GM21737 (cell line): ENCODE data around the gene GAS7.

Experiments
- ATAC-seq: cut with Tn5 transposase; IDR thresholded peaks from one replicate; pipeline ENCODE4 v1.9.1; 2021; ENCODE audit warnings: mild to moderate bottlenecking, moderate library complexity; ENCODE audit not compliant: unreplicated experiment

GAS7 gene

DNA sequence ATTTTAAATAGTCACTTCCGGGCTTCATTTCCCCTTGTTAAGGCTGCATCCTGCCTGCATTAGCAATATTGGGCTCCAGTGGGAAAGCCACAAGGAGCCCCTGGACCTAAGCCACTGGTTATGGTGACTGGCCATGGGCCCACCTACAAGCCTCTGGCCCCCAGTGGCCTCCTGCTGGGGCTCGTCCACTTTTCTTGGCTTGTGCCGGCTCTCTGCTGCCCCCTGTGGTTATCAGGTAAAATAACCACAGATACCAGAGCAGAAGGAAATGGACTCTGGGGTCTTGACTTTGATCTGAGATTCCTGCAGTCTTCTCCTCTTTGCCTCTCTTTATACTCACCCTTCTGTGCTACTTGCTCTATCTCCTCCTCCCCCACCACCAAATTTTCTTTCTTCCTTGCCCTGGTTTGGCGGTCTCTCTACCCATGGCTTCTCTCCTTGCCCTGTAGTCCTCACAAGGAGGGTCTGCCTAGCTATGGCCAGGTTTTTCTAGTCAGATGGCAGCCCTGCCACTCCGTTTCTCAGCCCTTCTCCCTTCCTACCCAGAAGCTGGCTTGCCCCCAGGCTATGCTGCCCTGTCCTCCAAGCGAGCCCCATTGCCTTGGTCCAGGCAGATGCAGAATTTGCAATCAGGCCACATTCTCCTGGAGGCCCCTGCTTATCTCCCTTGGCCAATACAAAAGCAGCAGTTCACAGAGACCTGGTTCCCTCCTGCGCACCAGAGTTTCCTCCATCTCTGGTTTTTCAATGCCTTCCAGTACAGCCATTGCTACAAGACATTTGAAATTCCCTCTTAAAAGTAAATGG, 210.4 kb downstream of the GAS7 start:
- no peak for ATAC-seq

DNA sequence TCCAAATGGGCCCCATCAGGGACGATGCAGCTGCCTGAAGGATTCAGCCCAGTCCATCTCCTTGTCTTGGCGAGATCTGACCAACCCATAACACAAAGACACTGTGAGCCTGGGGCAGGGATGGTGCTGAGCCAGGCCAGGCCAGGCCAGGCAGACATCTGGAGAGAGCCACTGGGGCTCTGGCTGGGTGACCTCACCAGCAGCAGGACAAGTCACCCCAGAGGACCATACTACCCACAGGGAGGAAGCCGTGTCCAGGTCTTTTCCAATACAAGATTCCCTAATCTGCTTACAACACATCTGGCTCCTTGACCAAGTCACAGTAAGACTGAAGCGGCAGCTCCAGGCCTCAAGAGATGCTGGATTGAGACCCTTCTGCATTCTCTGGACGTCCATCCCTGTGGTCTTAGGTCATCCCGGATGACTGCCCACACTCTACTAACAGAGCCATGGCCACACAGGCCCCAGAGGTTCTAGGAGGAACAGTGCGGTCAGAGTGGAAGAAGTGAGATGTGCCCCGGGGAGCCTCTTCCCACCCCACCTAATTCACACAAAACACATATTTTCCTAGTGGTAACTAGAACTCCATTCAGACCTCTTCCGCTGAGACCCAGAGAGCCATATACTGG, 211.5 kb downstream of the GAS7 start:
- ATAC-seq: no peak

DNA sequence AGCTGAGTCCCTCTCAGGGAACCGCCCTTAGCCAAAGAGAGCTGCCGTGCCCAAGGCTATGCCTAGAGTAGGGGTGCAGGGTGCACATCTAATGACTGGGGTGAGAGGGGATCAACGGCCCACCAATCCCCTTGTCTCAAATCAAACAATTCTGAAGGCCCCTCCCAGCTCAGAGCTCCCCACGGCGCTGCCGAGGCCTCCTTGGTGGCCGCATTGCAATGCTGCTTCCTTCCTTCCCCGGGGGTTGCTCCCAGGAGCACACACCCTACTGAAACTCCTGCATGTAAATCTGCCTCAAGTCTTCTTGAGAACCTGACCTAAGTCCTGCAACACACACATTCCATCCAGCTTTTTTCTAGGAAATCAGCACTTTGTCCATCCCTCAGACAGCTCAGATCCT, 212.8 kb downstream of the GAS7 start:
- no peak for ATAC-seq

DNA sequence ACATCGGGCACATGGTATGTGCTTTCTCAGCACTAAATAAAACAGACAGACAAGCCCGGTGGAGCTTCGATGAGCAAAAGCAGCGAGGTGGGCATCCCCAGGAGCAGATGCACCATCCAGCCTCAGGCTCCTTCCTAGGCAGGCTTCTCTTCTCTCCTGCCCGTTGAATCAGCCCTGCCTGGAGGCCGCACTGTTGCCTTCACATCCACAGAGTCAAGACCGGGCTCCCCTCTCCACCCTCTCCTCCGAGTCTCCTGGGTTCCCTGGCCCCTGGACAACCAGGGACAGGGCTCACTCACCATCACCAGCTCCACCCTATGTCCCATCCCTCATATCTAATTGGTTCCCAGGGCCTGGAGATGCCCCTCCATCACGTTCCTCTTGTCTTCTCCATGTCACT, 213.6 kb downstream of the GAS7 start:
- no peak for ATAC-seq

GRCh38 chr17:9982159-9982558, 216.2 kb downstream of the GAS7 start:
- no peak for ATAC-seq

DNA sequence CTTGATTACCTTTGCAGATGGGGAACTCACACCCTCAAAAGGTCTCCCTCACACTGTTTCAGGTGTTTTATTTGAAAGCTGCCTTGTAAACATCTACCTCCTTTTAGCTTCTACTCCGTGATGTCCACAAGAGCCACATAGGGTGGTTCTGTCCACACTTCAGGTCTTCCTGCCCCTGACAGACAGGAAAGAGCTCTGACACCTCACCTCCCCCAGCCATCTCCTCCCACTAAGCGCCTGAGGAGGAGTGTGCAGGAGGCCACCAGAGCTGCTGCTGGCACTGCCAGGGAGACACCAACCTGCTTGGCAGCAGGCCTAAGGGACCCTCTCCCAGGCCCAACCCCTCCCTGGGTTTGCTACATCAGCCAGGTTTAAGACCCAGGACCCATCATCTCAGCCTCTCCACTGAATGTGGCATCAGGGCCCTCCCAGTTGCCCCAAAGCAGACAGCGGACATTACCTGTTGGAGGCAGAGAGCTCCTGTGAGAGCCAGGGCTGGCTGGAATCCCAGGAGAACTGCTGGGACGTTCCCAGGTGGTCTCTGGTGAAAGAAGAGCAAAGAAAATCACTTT, 217.0 kb downstream of the GAS7 start:
- ATAC-seq: no peak

DNA sequence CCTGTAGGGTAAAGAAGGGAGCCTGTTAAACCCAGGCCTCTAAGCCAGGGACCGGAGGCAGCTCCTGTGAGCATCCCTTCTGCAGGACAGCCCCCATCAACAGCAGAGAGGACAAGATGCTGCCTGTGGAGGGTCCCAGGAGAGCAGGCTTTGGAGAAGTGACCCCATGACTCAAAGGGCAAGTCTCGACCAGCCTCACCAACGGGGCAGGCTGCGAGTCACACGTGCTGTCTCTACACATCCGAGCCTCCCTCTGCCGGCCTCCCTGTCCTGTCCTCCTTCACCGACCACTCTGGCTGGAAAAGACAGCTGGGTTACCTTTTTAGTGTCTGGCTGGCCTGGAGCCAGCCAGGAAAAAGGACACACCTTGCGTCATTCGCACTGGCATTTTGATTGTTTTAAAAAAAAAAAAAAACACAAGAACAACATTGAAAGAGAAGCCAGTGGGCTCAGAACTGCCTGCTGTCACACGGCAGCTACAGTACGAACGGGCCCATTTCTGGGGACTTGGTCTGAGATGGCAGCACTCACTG, 218.9 kb downstream of the GAS7 start:
- ATAC-seq: no peak

DNA sequence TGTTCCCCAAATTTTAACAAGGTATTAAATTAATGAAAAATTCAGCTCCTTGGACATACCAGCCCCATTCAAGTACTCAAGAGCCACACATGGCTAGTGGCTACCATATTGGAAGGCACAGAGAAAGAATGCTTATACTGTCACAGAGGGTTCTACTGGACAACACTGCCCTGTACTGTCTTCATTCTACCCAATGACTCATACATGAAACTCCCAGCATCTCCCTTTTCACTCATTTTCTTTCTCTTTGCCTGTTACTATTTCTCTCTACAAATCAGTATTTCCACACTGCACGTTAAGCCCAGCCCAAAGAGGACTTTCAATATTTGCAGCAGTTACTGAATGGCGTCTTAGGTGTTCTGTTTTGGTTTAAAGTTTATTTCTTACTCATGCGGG, 221.2 kb downstream of the GAS7 start:
- ATAC-seq: no peak

DNA sequence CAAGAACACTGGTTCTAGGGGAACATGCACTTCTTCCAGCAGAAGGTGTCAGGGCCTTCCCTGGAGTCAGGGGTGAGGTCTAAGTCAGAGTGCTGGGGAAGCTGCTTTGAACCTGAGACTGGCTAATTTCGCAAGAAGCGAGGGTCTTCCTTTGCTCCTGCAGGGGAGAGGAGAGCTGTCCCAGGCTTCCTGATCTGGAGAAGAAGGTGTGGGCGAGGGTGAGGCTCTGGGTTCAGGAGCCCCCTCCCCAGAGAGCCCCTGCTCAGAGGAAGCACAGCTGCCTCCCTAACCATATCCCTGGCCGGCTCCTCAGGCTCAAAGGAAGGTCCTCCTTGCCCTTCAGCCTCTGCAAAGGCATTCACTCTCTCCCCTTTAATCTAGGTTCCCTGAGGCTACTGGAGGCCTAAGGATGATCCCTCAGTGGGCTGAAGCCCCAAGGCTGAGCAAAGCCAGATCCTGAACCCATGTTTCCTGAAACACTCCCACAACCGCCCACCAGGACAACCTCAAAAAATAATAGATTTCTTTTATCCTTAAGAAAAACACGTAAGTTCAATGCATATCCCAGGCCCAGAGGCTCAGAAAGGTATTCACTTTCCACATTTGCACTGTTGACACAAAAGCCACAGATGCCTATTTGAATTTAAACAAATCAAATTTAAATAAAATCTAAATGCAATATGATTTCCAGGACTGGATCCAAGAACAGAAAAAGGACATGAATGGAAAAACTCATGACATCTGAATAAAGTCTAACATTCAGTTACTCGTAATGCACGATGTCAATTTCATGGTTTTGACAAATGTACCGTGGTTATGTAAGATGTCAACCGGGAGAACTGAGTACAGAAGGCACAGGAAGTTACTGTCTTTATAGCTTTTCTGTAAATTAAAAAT, 221.9 kb downstream of the GAS7 start:
- no peak for ATAC-seq

- no peak for ATAC-seq
Observed at GRCh38 chr17:9974448-9975381, 223.7 kb downstream of the GAS7 start.

DNA sequence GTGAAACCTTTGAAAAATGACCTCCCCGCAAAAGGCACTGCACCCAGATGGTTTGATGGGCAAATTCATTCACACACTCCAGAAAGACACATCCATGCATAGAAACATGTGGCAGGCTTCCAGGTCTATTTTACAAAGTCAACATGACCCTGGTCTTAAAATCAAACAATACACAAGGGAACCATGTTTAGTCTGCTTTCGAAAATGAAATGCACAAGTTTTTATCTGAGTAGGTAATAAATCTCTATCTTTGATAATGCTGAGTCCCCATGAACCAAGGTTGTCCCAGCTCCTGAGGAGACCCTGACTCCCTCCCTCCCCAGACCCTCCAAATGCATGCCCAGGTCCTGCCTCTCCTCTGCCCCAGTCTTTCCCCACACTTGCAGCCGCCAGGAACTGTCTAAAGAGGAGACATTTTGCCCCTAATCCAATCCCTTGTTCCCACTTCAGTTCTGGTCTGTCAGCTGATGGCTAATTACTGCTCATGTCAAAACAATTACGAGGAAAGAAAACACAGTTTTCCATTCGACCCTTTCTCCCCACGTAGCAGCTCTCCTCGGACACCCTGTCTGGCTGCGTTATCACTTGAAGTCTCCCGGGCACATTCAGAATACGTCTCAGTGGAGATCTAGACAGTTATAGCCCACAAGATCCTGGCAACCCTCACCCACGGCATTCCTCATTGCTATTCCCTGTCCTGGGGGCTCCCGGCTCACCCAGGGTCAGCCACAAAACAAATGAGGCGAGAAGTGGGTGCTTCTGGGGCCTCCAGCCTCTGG, 224.5 kb downstream of the GAS7 start:
- no peak for ATAC-seq

DNA sequence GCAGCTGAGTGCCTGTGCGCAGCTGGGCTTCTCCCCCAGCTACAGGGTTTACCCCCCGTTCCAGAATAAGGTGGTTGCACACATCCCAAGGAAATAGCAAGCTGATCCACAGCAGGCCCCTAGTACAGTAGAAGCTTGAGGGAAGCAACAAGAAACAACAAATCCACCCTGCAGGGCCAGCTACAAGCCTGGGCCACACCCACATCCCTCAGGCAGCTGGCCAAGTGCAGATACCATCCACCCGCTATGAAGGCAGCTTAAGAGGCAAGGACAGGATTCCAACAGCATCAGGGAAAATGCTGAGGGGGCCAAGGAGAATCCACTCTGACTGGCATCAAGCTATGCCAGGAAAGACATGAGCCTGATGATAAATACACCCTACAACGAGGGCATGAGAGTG, 226.4 kb downstream of the GAS7 start:
- no peak for ATAC-seq

DNA sequence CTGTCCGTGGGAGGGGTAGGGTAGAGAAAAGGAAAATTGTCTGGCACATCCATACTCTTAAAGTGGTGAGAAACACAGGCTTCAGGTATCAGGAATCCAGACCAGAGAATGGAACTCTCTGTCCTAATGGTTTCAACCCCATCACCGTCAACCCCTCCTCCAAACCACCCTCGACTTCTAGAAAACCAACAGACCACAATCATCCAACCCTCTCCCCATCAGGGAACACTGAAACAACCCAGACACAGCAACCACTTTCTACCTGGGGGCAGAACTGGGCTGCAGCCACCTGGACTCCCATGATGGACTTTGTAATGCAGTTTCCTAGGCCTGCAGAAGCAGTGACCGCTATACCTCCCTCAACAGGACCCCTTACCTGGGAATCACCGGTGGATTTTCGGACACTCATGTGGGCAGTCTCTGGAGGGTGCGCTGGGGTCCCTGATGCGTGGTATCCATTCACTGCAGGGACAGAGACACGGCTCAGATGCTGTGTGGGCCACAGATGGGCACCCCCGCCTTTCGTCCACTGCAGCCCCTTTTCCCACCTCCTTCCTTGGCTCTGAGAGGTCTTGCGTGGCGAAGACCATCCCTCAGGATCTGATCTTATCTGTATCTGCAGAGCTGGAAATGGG, 229.0 kb downstream of the GAS7 start:
- ATAC-seq: no peak

- ATAC-seq: no peak
Observed at GRCh38 chr17:9968881-9969280, 229.5 kb downstream of the GAS7 start.

- no peak for ATAC-seq
Observed at GRCh38 chr17:9968008-9968407, 230.4 kb downstream of the GAS7 start.

DNA sequence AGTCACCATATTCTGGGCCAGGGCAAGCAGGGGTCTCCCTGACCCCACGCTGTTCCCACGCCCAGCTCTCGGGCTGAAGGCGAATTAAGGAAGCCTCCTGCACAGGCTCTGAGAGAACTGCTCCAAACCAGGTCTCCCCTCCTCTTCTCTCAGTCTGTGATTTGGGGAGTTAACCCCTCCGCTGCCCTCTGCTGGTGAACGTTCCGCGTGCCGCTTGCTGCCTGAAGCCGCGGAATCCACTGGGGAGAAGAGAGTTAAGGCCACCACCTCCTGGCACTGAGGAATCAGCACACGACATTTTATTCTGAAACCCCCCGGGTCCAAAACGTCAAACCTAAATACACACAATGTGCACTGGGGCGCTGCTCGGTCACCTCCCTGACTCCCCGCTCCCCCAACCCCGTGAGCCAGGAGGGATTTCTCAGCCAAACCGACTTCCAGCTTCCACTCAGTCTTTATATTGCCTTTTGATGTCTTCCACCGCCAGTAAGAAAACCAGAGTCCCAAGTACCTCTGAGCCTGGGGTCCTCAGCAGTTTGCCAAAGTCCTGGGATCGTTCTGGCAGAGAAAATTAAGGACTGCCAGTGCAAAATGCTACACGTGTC, 238.9 kb downstream of the GAS7 start:
- no peak for ATAC-seq

DNA sequence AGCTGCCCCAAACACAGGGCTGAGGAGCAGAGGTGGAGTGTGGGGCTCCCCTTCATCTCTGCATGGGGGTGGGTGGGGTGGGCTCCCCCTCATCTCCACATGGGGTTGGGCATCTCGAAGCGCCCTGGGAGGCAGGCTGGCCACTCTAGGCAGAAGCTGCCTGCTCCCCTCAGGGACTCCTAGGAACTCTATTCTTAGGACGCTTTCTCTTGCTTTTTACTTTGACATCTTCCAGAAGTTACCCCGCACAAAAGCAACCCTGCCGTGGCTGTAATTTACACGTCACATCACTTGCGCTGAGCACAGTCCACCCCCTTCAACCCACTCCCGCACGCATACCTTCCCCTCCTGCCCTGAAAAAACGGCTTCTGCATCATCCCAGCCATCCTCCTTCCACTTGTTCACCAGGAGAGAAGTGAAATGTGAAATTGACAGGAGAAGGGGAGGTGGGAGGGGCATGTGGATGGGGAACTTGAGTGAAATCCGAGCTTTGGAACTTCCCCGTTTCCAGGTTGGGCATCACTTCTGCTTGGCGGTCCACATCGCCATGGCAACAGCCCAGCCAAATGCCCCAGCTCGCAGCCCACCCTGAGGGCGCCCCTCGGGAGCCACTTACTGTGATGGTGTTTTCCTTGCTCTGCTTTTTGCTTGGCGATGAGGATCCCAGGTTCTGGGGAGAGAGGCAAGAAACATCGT, 239.7 kb downstream of the GAS7 start:
- ATAC-seq: no peak

- no peak for ATAC-seq
Observed at GRCh38 chr17:9957244-9957643, 241.2 kb downstream of the GAS7 start.
